ENCODE measurements around the gene MTARC1.

MTARC1 gene

GRCh38 chr1:220786337-220787068, at the start of gene MTARC1:
TSS of gene MTARC1 (plus strand) at chr1:220786913. CDS start at chr1:220786945, 32 bp downstream.
- FAIRE-seq = no peak

- FAIRE-seq = no peak
Observed at GRCh38 chr1:220741349-220741748, 45.4 kb upstream of the MTARC1 start.

DNA sequence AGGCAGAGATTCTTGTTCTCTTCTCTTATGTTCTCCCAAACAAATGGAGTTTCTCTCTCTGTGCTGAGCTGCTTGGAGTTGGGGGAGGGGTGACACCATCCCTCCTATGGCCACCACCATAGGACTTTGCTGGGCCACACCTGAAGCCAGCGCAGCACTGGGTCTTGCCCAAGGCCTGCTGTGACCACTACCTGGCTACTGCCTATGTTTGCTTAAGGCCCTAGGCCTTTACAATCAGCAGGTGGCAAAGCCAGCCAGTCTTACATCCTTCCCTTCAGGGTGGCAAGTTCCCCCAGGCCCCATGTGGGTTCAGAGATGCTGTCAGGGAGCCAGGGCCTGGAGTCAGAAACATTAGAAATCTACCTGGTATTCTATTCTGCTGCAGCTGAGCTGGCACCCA, 44.9 kb upstream of the MTARC1 start:
- no peak for FAIRE-seq

DNA sequence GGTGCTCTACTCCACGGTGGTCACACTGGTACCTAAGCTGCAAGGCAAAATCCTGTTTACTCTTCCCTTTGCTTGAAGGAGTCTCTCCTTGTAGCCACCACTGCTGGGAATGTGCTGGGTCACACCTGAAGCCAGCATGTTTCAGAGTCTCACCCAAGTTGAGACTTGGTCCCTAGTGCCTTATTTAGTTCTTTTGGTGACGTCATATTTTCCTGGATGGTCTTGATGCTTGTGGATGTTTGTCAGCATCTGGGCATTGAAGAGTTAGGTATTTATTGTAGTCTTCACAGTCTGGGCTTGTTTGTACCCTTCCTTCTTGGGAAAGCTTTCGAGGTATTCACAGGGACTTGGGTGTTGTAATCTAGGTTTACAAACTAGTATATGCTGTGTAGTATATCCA, 44.2 kb upstream of the MTARC1 start:
- FAIRE-seq = no peak

- no peak for FAIRE-seq
Observed at GRCh38 chr1:220746851-220747250, 39.9 kb upstream of the MTARC1 start.

DNA sequence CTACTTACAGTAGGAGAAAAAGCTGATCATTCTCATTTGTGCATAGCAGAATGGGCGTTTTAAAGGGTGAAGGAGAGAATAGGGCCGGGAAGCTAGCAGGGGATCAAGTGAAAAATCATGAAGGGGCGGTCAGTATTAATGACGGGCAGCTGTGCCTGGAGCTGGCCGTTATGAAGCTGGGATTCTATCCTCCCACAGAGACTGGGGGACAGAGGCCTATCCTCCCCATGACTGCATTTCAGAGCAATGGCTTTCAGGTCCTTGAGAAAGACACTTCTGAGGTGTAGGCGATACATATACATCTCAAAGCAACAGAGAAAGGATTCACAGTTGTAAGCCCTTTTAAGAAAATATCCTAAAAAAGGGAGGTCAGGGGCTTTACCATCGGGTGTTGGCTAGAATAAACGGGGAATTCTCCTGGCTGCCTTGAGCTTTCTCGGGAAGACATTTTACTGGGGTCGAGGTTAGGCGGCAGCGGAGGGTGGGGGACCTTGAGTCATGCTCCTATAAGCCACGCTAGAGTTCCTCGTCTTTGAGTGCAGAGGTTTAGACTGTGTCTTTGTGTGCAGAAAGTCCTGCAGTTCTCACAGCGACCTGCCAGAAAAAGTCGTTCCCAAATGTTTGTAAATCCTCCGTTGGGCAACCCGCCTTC, 39.1 kb upstream of the MTARC1 start:
- no peak for FAIRE-seq

- FAIRE-seq = no peak
Observed at GRCh38 chr1:220748089-220748934, 38.4 kb upstream of the MTARC1 start, which contains the start of gene MTARC2. TSS of gene MTARC2 (plus strand) at chr1:220748322. CDS start at chr1:220748532, 210 bp downstream.

GRCh38 chr1:220748936-220749335, 37.8 kb upstream of the MTARC1 start:
- FAIRE-seq = no peak

DNA sequence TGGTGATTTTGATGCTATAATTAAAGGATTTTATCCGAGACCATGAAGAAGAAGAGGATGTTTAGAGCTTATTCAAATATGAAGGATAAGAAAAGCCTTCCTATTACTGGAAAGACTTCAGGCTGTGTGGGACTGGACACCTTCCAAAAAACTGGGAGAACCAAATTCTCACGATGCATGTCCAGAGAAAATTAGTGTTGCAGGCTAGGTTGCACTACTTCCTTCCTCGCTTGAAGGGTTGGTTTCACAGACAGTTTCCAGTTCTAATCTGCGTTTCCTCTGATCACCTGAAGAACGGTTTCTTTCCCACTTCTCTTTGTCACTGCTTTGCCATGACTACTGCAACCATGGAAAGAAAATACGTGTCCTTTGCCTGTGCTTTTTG, 36.6 kb upstream of the MTARC1 start:
- FAIRE-seq = no peak

GRCh38 chr1:220751111-220751510, 35.6 kb upstream of the MTARC1 start:
- no peak for FAIRE-seq

GRCh38 chr1:220754212-220754917, 32.3 kb upstream of the MTARC1 start:
- FAIRE-seq = no peak

DNA sequence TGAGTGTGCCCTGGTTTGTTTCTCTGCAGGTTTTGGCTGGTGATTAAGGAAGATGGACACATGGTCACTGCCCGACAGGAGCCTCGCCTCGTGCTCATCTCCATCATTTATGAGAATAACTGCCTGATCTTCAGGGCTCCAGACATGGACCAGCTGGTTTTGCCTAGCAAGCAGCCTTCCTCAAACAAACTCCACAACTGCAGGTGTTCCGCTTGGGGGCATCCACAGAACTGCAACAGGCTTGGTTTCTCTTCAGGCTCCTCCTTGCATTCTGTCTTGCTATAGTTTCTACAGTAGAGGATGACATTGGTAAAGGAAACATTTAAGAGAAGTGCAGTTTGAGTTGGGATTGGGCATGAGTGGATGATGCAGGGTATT, 31.8 kb upstream of the MTARC1 start:
- FAIRE-seq = no peak

GRCh38 chr1:220755309-220755708, 31.4 kb upstream of the MTARC1 start:
- FAIRE-seq = no peak

GRCh38 chr1:220757441-220757840, 29.3 kb upstream of the MTARC1 start:
- no peak for FAIRE-seq

GRCh38 chr1:220759147-220759546, 27.6 kb upstream of the MTARC1 start:
- FAIRE-seq = no peak

- FAIRE-seq = no peak
Observed at GRCh38 chr1:220761688-220762427, 24.9 kb upstream of the MTARC1 start.

GRCh38 chr1:220764757-220765156, 22.0 kb upstream of the MTARC1 start:
- FAIRE-seq = no peak

DNA sequence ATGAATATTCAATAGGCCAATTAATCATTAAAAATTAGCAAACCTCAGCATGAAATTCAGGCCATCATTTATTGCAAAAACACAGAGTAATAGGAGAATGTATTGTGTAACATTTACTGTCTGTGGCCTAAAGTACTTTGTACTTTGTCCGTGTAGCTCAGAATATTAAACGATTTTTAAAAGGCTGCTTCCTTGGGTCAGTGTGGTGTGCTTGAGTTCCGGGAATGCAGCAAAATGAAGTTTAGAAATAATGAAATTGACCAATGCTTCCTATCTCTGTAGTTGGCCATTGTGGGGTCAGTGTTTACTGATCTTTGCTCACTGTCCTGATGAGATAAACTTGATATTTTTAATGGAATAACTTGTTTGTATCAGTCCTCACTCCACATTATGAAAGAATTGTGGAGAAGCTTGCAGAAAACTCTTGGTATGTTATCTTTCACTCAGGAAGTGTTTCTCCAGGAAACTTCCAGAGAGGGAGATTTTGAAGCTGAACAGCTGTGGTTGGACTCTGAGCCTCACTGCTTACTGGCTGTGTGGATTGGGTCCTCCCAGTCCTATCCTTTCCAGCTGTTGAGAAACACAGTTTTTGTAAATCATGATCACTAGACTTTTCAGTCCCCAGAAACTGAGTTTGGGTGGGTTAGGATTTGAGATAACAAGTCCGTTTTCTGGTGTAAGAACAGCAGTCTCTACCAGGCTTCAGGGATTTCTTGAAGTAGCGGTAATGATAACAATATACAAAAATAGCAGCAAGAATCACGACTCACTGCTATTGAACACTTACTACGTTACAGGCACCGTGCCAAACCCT, 19.2 kb upstream of the MTARC1 start:
- FAIRE-seq = no peak

DNA sequence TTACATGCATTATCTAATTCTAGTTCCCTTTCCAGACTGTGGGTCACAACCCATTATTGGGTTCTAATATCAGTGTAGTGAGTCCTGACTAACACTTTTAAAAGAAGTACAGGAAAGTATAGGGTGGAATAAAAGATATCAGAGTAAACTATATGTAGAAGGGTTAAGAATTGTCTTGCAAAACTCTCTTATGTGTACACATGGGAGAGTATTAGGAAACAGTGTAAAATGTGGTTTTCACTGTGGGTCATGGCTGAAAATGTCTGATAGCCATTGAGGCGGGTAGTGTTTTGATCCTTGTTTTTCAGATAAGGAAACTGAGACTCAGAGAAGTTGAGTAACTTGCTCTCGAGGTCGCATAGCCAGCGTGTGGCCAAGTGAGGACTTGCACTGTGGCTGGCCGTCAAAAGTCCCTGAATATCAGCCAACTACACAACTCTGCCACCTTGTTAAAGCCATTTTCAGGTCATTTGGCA, 18.5 kb upstream of the MTARC1 start:
- FAIRE-seq = no peak

- FAIRE-seq = no peak
Observed at GRCh38 chr1:220769205-220769604, 17.5 kb upstream of the MTARC1 start.

DNA sequence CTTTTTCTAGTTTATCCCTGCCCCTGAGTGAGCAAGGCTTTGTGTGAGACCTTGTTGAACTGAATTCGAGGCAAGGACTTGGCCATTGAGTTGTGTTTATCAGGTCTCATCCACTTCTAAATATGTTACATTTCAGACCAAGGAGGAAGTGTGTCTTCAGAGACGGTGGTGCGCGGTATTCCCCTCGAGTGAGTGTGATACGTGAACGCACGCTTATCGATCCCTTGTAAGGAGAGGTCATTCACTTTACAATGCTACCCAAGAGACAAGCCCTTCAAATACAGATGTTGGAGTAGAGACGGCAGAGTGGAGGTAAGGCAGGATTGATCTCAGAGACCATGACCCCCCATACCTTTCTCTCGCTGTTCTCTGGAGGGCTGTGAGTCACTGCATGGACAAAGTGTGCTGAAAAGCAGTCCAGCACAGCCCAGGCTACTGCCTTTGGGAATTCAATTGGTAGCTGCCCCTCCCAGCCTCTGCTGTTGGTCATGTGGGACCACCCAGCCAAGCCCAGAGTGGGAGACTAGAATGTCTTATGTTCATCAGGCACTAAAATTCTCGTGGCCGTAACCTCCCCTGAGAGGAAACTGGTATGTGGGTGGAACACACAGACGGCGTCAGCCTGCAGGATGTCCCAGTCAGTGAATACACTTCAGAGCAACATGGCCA, 16.3 kb upstream of the MTARC1 start:
- FAIRE-seq = no peak
